GM10847 (cell line): ENCODE results near the gene ANKS1B.

ENCODE experiments used
- POLR2A ChIP-seq: IDR thresholded peaks from 2 replicates; pipeline ENCODE4 v1.6.1; 2011; ENCODE audit not compliant: insufficient read length; ENCODE audit errors: extremely low read depth

The ANKS1B gene

GRCh38 chr12:99381992-99382391 is 602.7 kb downstream of the ANKS1B start:
- TF ChIP-seq POLR2A: no peak

GRCh38 chr12:99380701-99381100 is 604.0 kb downstream of the ANKS1B start:
- no peak for TF ChIP-seq POLR2A

GRCh38 chr12:99374023-99374422 is 610.7 kb downstream of the ANKS1B start:
- TF ChIP-seq POLR2A: no peak

- TF ChIP-seq POLR2A: no peak
Observed at GRCh38 chr12:99372257-99372920, 612.3 kb downstream of the ANKS1B start.

- no peak for TF ChIP-seq POLR2A
Observed at GRCh38 chr12:99370421-99371138, 614.2 kb downstream of the ANKS1B start.

- TF ChIP-seq POLR2A: no peak
Observed at GRCh38 chr12:99367181-99367580, 617.6 kb downstream of the ANKS1B start.

- TF ChIP-seq POLR2A: no peak
Observed at GRCh38 chr12:99352269-99352668, 632.5 kb downstream of the ANKS1B start.

- no peak for TF ChIP-seq POLR2A
Observed at GRCh38 chr12:99343960-99344359, 640.8 kb downstream of the ANKS1B start.

- TF ChIP-seq POLR2A: no peak
Observed at GRCh38 chr12:99339663-99340062, 645.1 kb downstream of the ANKS1B start.

GRCh38 chr12:99334285-99335056 is 650.3 kb downstream of the ANKS1B start:
- TF ChIP-seq POLR2A: no peak

GRCh38 chr12:99332936-99333591 is 651.7 kb downstream of the ANKS1B start:
- TF ChIP-seq POLR2A: no peak

- TF ChIP-seq POLR2A: no peak
Observed at GRCh38 chr12:99330216-99330615, 654.5 kb downstream of the ANKS1B start.

GRCh38 chr12:99311373-99311772 is 673.4 kb downstream of the ANKS1B start:
- TF ChIP-seq POLR2A: no peak

- TF ChIP-seq POLR2A: no peak
Observed at GRCh38 chr12:99309812-99310211, 674.9 kb downstream of the ANKS1B start.

GRCh38 chr12:99302874-99303273 is 681.9 kb downstream of the ANKS1B start:
- TF ChIP-seq POLR2A: no peak
